GM12878 (cell line): Measurements from ENCODE around the gene ABHD1. TPM values are rescaled to one million over a fixed set of nuclear protein-coding genes. Genes with fewer than 3 reads are reported as not detected.
"Not testable (repeated sequence)": the region's sequence is repeated elsewhere in the genome, so short reads cannot be mapped to it uniquely, and the experiment has no call there.

Source experiments
- ATAC-seq: fragments of 200-7000 bp; cut with Tn5 transposase; 3 replicates; pipeline ENCODE4 v1.9.1; 2020; ENCODE audit warnings: mild to moderate bottlenecking, moderate library complexity
- BruUV-seq: library from RNA; stranded (reverse); fragments of 400-500 nt; replicated peaks from 2 replicates; lab custom pipeline; 2021; lab: Mats Ljungman, UMichigan
- CTCF ChIA-PET: fragments of 300-600 bp; sonication (Branson Sonifier 250); formaldehyde crosslinking; extraction: SDS; loops from one replicate; lab custom pipeline; 2021; ENCODE audit warnings: inconsistent platforms; lab: Yijun Ruan, JAX
- POLR2A ChIA-PET: fragments of 350-600 bp; formaldehyde crosslinking; extraction: SDS; loops from one replicate; lab custom pipeline; 2021; ENCODE audit warnings: inconsistent platforms; lab: Charles Lee
- RAD21 ChIA-PET: fragments of 300-600 bp; sonication (Branson Sonifier 250); formaldehyde crosslinking; loops from one replicate; lab custom pipeline; 2023; ENCODE audit warnings: antibody characterized with exemption; ENCODE audit not compliant: unreplicated experiment; lab: Charles Lee
- SMC1A ChIA-PET: fragments of 300-600 bp; sonication (Branson Sonifier 250); formaldehyde crosslinking; loops from one replicate; lab custom pipeline; 2023; ENCODE audit not compliant: unreplicated experiment, uncharacterized antibody; lab: Charles Lee
- DNase-seq: peaks from one replicate; pipeline ENCODE4 v3.0.0-alpha.2; 2011; ENCODE audit warnings: low read depth, low spot score
- FAIRE-seq: peaks from 3 replicates; lab custom pipeline; 2011; peaks lifted over from hg19 to GRCh38; lab: Jason Lieb, UNC
- H2AFZ ChIP-seq: 2 replicates; pipeline ENCODE4 v1.6.0; 2011; ENCODE audit warnings: low read depth, low read length, control low read depth; ENCODE audit not compliant: control insufficient read depth
- H3K27ac ChIP-seq: 2 replicates; pipeline ENCODE4 v1.5.1; 2011; ENCODE audit warnings: control low read depth; ENCODE audit not compliant: control insufficient read depth, insufficient read depth
- H3K27me3 ChIP-seq, 2 experiments: replicated peaks in 1 of 2; 2 replicates each; pipeline versions ENCODE4 v1.6.0 to v1.6.1; 2011; ENCODE audit warnings: low read length in 1 of 2; ENCODE audit not compliant: control insufficient read depth in 2 of 2, insufficient read depth in 2 of 2
- H3K36me3 ChIP-seq, 2 experiments: 2 replicates each; pipeline ENCODE4 v1.5.1; 2011; ENCODE audit warnings: low read length in 1 of 2; ENCODE audit not compliant: control insufficient read depth in 2 of 2, insufficient read depth in 2 of 2
- H3K4me1 ChIP-seq: 2 replicates; pipeline ENCODE4 v1.6.1; 2011; ENCODE audit warnings: mild to moderate bottlenecking, low read length, moderate library complexity, mixed read lengths; ENCODE audit not compliant: control insufficient read depth, insufficient read depth
- H3K4me2 ChIP-seq: 2 replicates; pipeline ENCODE4 v1.6.0; 2011; ENCODE audit warnings: control low read depth; ENCODE audit not compliant: control insufficient read depth, insufficient read depth
- H3K4me3 ChIP-seq: fragments of 200-600 bp; sonication (generic); 2 replicates; pipeline ENCODE4 v1.5.1; 2016
- H3K79me2 ChIP-seq: 2 replicates; pipeline ENCODE4 v1.6.0; 2011; ENCODE audit warnings: low read length; ENCODE audit not compliant: control insufficient read depth, insufficient read depth
- H3K9ac ChIP-seq: 2 replicates; pipeline ENCODE4 v1.8.0; 2011; ENCODE audit warnings: low read length, control low read depth, mixed read lengths; ENCODE audit not compliant: control insufficient read depth, insufficient read depth
- H3K9me3 ChIP-seq: replicated peaks from 3 replicates; pipeline ENCODE4 v1.5.1; 2011; ENCODE audit warnings: mild to moderate bottlenecking, low read length; ENCODE audit not compliant: control insufficient read depth, insufficient read depth
- H4K20me1 ChIP-seq: 2 replicates; pipeline ENCODE4 v1.6.0; 2011; ENCODE audit not compliant: control insufficient read depth, insufficient read depth
- ASH2L ChIP-seq: fragments of 300-600, 200-600 bp; sonication (generic); IDR thresholded peaks from 2 replicates; pipeline ENCODE4 v1.6.1; 2017; ENCODE audit warnings: low read depth, mild to moderate bottlenecking, borderline replicate concordance
- BCL3 ChIP-seq: IDR thresholded peaks from 2 replicates; pipeline ENCODE4 v1.6.1; 2011; ENCODE audit warnings: borderline replicate concordance, low read depth, mild to moderate bottlenecking, moderate library complexity, low read length; ENCODE audit not compliant: insufficient read depth, poor library complexity, severe bottlenecking
- E4F1 ChIP-seq: fragments of 450-650 bp; IDR thresholded peaks from 2 replicates; pipeline ENCODE4 v1.6.1; 2018; ENCODE audit warnings: borderline replicate concordance, mild to moderate bottlenecking; ENCODE audit not compliant: partially characterized antibody
- FOS ChIP-seq: IDR thresholded peaks from 3 replicates; pipeline ENCODE4 v1.6.1; 2011; ENCODE audit warnings: borderline replicate concordance; ENCODE audit not compliant: insufficient read length; ENCODE audit errors: extremely low read depth
- FOXK2 ChIP-seq: fragments of 450-650 bp; IDR thresholded peaks from 2 replicates; pipeline ENCODE4 v1.6.1; 2017; ENCODE audit warnings: mild to moderate bottlenecking, moderate library complexity
- HCFC1 ChIP-seq: fragments of 150-350 bp; IDR thresholded peaks from 2 replicates; pipeline ENCODE4 v1.6.1; 2014; ENCODE audit warnings: low read length
- IRF5 ChIP-seq: fragments of 450-650 bp; IDR thresholded peaks from 2 replicates; pipeline ENCODE4 v1.6.1; 2017; ENCODE audit warnings: borderline replicate concordance
- KAT2A ChIP-seq: conservative IDR thresholded peaks from 2 replicates; pipeline ENCODE4 v1.6.1; 2011; ENCODE audit warnings: low read depth, low read length; ENCODE audit not compliant: control insufficient read depth
- SUPT20H ChIP-seq: IDR thresholded peaks from 2 replicates; pipeline ENCODE4 v1.6.1; 2011; ENCODE audit warnings: low read depth, mild to moderate bottlenecking, low read length, moderate library complexity, borderline replicate concordance; ENCODE audit not compliant: control insufficient read depth
- SUZ12 ChIP-seq: fragments of 200-600 bp; sonication (generic); IDR thresholded peaks from one replicate; pipeline ENCODE4 v1.6.1; 2018; ENCODE audit warnings: antibody characterized with exemption, mild to moderate bottlenecking; ENCODE audit not compliant: unreplicated experiment
- ZNF217 ChIP-seq: fragments of 450-650 bp; IDR thresholded peaks from 2 replicates; pipeline ENCODE4 v1.6.1; 2017; ENCODE audit warnings: antibody characterized with exemption, mild to moderate bottlenecking
- WGBS: methylation state at CpG from one replicate; pipeline ENCODE4 v1.1.6; 2016; ENCODE audit warnings: low lambda C conversion rate; ENCODE audit not compliant: insufficient replicate concordance, insufficient coverage; ENCODE audit errors: missing lambda C conversion rate; 5-methylcytosine and 5-hydroxymethylcytosine counted together
- in situ Hi-C: fragments of 300-500 bp; cut with MboI; formaldehyde crosslinking; loops from 9 replicates; pipeline ENCODE4 v1.14.3; 2018; ENCODE audit warnings: mixed read lengths
- intact Hi-C: fragments of 100-400 bp; cut with micrococcal nuclease; formaldehyde crosslinking; loops from one replicate; pipeline ENCODE4 v1.14.2; 2022; ENCODE audit not compliant: unreplicated experiment
- polyA plus RNA-seq, 11 experiments: library from polyadenylated mRNA; depleted of rRNA in 4 of 11; unstranded in 6 of 11; stranded (reverse) in 5 of 11; fragments of >200 nt; fragmentation: Nextera tagmentation in 4 of 11; fragmentation: Illumina TruSeq in 1 of 11; extraction: Ambion mirVana in 4 of 11; extraction: Trizol in 1 of 11; gene quantifications; 1 replicate in 1 of 11; 2 replicates in 10 of 11; pipeline versions ENCODE4 v1.2.1 to v1.2.3, GENCODE V29; 2011 to 2016; ENCODE audit warnings: inconsistent platforms in 2 of 11, missing spikeins in 2 of 11, low read depth in 1 of 11
- total RNA-seq, 4 experiments: library from RNA; depleted of rRNA in 3 of 4; stranded (reverse); fragments of >200 nt in 3 of 4; fragmentation: Illumina TruSeq in 1 of 4; extraction: Trizol in 1 of 4; gene quantifications; 2 replicates each; pipeline versions ENCODE4 v1.2.1 to v1.2.3, GENCODE V29; 2013 to 2021

ABHD1 gene
- total and polyA plus RNA-seq, 10 of the 15 experiments (the other 5 are each of a cell fraction or from before 2014, with no cell fraction given), result 0.04 to 0.35 (median 0.17) TPM; not detected in 2

GRCh38 chr2:27175330-27175729, 51.7 kb downstream of the ABHD1 start (continued):
- TF ChIP-seq SUZ12 (no peak), KAT2A (no peak), HCFC1 (no peak), E4F1 (no peak), FOXK2 (no peak), FOS (no peak), ASH2L (no peak), IRF5 (no peak), BCL3 (no peak), ZNF217 (no peak), SUPT20H (no peak)

GRCh38 chr2:27175781-27176180, 52.2 kb downstream of the ABHD1 start:
- H3K4me2 ChIP-seq, RAD21 ChIA-PET: not testable (repeated sequence)
- 41% methylated on average over 4 of the region's 4 CpGs for WGBS

More at GRCh38 chr2:27175781-27176180, 52.2 kb downstream of the ABHD1 start:
- H3K9ac ChIP-seq, DNase-seq, H3K79me2 ChIP-seq, BruUV-seq, H3K4me1 ChIP-seq, H3K27ac ChIP-seq, H3K36me3 ChIP-seq, H3K27me3 ChIP-seq, FAIRE-seq, H3K9me3 ChIP-seq, H3K4me3 ChIP-seq, H2AFZ ChIP-seq, H4K20me1 ChIP-seq, in situ Hi-C loops, ATAC-seq: not testable (repeated sequence)
- ChIA-PET SMC1A (interaction anchor here (1.3 to 1.5 kb wide), 2 partner anchors 9 to 80 kb away, joined by 3 read pairs; no protein-coding TSS in a partner anchor), POLR2A (interaction anchor here (0.6 kb wide), 1 partner anchor 19 kb away, joined by 4 read pairs; no protein-coding TSS in a partner anchor), CTCF (interaction anchor here (0.8 to 1.1 kb wide), 3 partner anchors 10 to 127 kb away, joined by 3 to 4 read pairs (median 3); no protein-coding TSS in a partner anchor)
- intact Hi-C loops, result loop anchor here (10.0 kb wide), 1 partner anchor 109 kb away; the partner anchor contains the start of gene TRIM54
